ENCODE data around the gene TBC1D13.

TBC1D13 gene

DNA sequence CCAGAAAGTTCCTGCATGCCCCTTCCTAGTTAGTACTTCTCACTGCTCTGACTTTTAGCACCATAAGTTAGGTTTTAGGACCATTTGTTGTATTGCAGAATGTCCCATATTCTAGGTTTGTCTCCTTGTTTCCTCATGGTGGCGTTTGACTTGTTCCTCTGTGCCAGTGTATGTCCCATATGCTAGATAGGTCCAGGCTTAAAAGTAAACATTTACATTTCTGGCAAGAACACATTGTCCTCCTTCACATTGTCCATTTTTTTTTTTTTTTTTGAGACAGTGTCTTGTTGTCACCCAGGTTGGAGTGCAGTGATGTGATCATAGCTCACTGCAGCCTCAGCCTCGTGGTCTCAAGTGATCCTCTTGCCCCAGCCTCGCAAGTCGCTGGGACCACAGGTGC, 15.4 kb downstream of the TBC1D13 start:
- Histone ChIP-seq H3K27me3 (ENCODE audit: control insufficient read depth in 2 of 2, insufficient read depth in 2 of 2, low read length in 2 of 2) (no peaks in the 10 kb centered on the region), H3K27ac (ENCODE audit: low read depth in 2 of 2, low read length in 2 of 2) (no peak overlapping the region), H3K36me3 (ENCODE audit: control insufficient read depth in 2 of 2, insufficient read depth in 2 of 2, low read length in 2 of 2) (peaks cover 54 to 66% of the 10 kb centered on the region in 2 donors), H3K4me1 (ENCODE audit: control insufficient read depth in 2 of 2, insufficient read depth in 2 of 2, low read length in 2 of 2) (no peaks in the 10 kb centered on the region), H3K9ac (ENCODE audit: low read depth in 1 of 2, low read length in 2 of 2) (no peak overlapping the region), H3K9me3 (ENCODE audit: control insufficient read depth in 2 of 2, low read length in 2 of 2) (no peaks in the 10 kb centered on the region), H3K4me3 (ENCODE audit: low read length in 2 of 2) (no peak overlapping the region)

GRCh38 chr9:128805661-128806060, 18.6 kb downstream of the TBC1D13 start:
- Histone ChIP-seq H3K9me3 (ENCODE audit: control insufficient read depth in 2 of 2, low read length in 2 of 2) (no peaks in the 10 kb centered on the region), H3K4me1 (ENCODE audit: control insufficient read depth in 2 of 2, insufficient read depth in 2 of 2, low read length in 2 of 2) (no peaks in the 10 kb centered on the region), H3K9ac (ENCODE audit: low read depth in 1 of 2, low read length in 2 of 2) (no peak overlapping the region), H3K36me3 (ENCODE audit: control insufficient read depth in 2 of 2, insufficient read depth in 2 of 2, low read length in 2 of 2) (peaks cover 49 to 56% of the 10 kb centered on the region in 2 donors), H3K4me3 (ENCODE audit: low read length in 2 of 2) (no peak overlapping the region), H3K27ac (ENCODE audit: low read depth in 2 of 2, low read length in 2 of 2) (no peak overlapping the region), H3K27me3 (ENCODE audit: control insufficient read depth in 2 of 2, insufficient read depth in 2 of 2, low read length in 2 of 2) (no peaks in the 10 kb centered on the region)

DNA sequence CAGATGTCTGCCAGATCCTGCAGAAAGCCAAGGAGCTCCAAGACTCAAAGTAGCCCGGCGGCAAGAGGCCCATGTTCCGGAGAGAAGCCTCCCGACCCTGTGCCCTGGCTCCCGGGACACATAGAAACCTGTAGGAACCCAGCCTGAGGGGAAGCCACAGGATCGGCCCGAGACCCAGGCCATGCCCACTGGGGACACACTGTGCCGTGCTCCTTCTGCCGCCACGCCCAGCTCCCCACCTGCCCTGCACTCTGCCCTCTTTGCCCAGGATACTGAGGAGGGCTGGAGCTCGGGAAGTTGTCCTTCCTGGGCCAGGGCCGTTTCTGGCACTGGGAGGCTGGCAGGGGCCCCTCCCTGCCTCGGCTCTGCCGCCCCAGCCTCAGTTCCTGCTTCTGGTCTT, 20.8 kb downstream of the TBC1D13 start:
- no peaks in the 10 kb centered on the region for H3K4me1 ChIP-seq (ENCODE audit: control insufficient read depth in 2 of 2, insufficient read depth in 2 of 2, low read length in 2 of 2)
- no peaks in the 10 kb centered on the region for H3K27me3 ChIP-seq (ENCODE audit: control insufficient read depth in 2 of 2, insufficient read depth in 2 of 2, low read length in 2 of 2)
- H3K4me3 ChIP-seq (ENCODE audit: low read length in 2 of 2) = no peak overlapping the region
- peaks cover 43 to 45% of the 10 kb centered on the region in 2 donors for H3K36me3 ChIP-seq (ENCODE audit: control insufficient read depth in 2 of 2, insufficient read depth in 2 of 2, low read length in 2 of 2)
- H3K9me3 ChIP-seq (ENCODE audit: control insufficient read depth in 2 of 2, low read length in 2 of 2) = no peaks in the 10 kb centered on the region
- no peak overlapping the region for H3K9ac ChIP-seq (ENCODE audit: low read depth in 1 of 2, low read length in 2 of 2)
- no peak overlapping the region for H3K27ac ChIP-seq (ENCODE audit: low read depth in 2 of 2, low read length in 2 of 2)

DNA sequence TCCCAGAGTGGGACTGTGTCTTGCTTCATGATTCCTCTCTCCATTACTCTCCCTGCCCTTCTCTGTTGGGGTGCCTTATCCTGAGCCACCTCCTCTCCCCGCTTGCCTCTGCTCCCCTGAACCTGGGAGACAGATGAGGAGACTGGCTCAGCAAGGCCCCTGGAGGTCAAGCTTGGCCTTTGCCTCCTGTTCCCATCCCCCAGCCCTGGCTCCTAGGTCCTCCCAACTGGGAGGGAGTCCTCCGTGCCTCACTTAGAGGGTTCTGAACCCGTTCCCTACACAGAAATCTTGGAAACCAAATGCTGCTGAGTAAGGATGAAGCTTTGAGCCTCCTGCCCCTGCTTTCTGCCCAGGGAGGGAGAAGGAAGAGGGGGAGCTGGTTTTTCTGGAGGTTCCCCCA, 21.5 kb downstream of the TBC1D13 start:
- Histone ChIP-seq H3K9me3 (ENCODE audit: control insufficient read depth in 2 of 2, low read length in 2 of 2) (no peaks in the 10 kb centered on the region), H3K27me3 (ENCODE audit: control insufficient read depth in 2 of 2, insufficient read depth in 2 of 2, low read length in 2 of 2) (no peaks in the 10 kb centered on the region), H3K4me1 (ENCODE audit: control insufficient read depth in 2 of 2, insufficient read depth in 2 of 2, low read length in 2 of 2) (no peaks in the 10 kb centered on the region), H3K27ac (ENCODE audit: low read depth in 2 of 2, low read length in 2 of 2) (no peak overlapping the region), H3K36me3 (ENCODE audit: control insufficient read depth in 2 of 2, insufficient read depth in 2 of 2, low read length in 2 of 2) (peaks cover 36 to 37% of the 10 kb centered on the region in 2 donors), H3K9ac (ENCODE audit: low read depth in 1 of 2, low read length in 2 of 2) (no peak overlapping the region), H3K4me3 (ENCODE audit: low read length in 2 of 2) (no peak overlapping the region)

- Histone ChIP-seq H3K9ac (ENCODE audit: low read depth in 1 of 2, low read length in 2 of 2) (no peak overlapping the region), H3K4me3 (ENCODE audit: low read length in 2 of 2) (no peak overlapping the region), H3K9me3 (ENCODE audit: control insufficient read depth in 2 of 2, low read length in 2 of 2) (no peaks in the 10 kb centered on the region), H3K4me1 (ENCODE audit: control insufficient read depth in 2 of 2, insufficient read depth in 2 of 2, low read length in 2 of 2) (no peaks in the 10 kb centered on the region), H3K27ac (ENCODE audit: low read depth in 2 of 2, low read length in 2 of 2) (no peak overlapping the region), H3K27me3 (ENCODE audit: control insufficient read depth in 2 of 2, insufficient read depth in 2 of 2, low read length in 2 of 2) (no peaks in the 10 kb centered on the region), H3K36me3 (ENCODE audit: control insufficient read depth in 2 of 2, insufficient read depth in 2 of 2, low read length in 2 of 2) (peaks cover 30 to 32% of the 10 kb centered on the region in 2 donors)
Measured at GRCh38 chr9:128809036-128809599, 22.1 kb downstream of the TBC1D13 start.

- Histone ChIP-seq H3K36me3 (ENCODE audit: control insufficient read depth in 2 of 2, insufficient read depth in 2 of 2, low read length in 2 of 2) (peaks cover 30 to 31% of the 10 kb centered on the region in 2 donors), H3K27me3 (ENCODE audit: control insufficient read depth in 2 of 2, insufficient read depth in 2 of 2, low read length in 2 of 2) (no peaks in the 10 kb centered on the region), H3K4me1 (ENCODE audit: control insufficient read depth in 2 of 2, insufficient read depth in 2 of 2, low read length in 2 of 2) (no peaks in the 10 kb centered on the region), H3K9ac (ENCODE audit: low read depth in 1 of 2, low read length in 2 of 2) (no peak overlapping the region), H3K4me3 (ENCODE audit: low read length in 2 of 2) (no peak overlapping the region), H3K27ac (ENCODE audit: low read depth in 2 of 2, low read length in 2 of 2) (no peak overlapping the region), H3K9me3 (ENCODE audit: control insufficient read depth in 2 of 2, low read length in 2 of 2) (no peaks in the 10 kb centered on the region)
Measured at GRCh38 chr9:128809831-128810230, 22.8 kb downstream of the TBC1D13 start.

DNA sequence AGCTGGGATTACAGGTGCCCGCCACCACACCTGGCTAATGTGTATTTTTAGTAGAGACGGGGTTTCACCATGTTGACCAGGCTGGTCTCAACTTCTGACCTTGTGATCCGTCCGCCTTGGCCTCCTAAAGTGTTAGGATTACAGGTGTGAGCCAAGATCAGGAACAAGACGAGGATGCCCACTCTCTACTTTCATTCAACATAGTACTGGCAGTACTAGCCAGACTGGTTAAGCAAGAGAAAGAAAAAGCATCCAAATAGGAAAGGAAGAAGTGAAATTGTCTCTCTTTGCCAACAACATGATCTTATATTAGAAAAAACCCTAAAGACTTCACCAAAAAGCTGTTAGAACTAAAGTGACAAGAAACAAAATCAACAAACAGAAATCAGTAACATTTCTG, 23.8 kb downstream of the TBC1D13 start:
- Histone ChIP-seq H3K27ac (ENCODE audit: low read depth in 2 of 2, low read length in 2 of 2) (no peak overlapping the region), H3K9me3 (ENCODE audit: control insufficient read depth in 2 of 2, low read length in 2 of 2) (no peaks in the 10 kb centered on the region), H3K4me1 (ENCODE audit: control insufficient read depth in 2 of 2, insufficient read depth in 2 of 2, low read length in 2 of 2) (no peaks in the 10 kb centered on the region), H3K27me3 (ENCODE audit: control insufficient read depth in 2 of 2, insufficient read depth in 2 of 2, low read length in 2 of 2) (no peaks in the 10 kb centered on the region), H3K9ac (ENCODE audit: low read depth in 1 of 2, low read length in 2 of 2) (no peak overlapping the region), H3K36me3 (ENCODE audit: control insufficient read depth in 2 of 2, insufficient read depth in 2 of 2, low read length in 2 of 2) (peaks cover 19 to 21% of the 10 kb centered on the region in 2 donors), H3K4me3 (ENCODE audit: low read length in 2 of 2) (no peak overlapping the region)

DNA sequence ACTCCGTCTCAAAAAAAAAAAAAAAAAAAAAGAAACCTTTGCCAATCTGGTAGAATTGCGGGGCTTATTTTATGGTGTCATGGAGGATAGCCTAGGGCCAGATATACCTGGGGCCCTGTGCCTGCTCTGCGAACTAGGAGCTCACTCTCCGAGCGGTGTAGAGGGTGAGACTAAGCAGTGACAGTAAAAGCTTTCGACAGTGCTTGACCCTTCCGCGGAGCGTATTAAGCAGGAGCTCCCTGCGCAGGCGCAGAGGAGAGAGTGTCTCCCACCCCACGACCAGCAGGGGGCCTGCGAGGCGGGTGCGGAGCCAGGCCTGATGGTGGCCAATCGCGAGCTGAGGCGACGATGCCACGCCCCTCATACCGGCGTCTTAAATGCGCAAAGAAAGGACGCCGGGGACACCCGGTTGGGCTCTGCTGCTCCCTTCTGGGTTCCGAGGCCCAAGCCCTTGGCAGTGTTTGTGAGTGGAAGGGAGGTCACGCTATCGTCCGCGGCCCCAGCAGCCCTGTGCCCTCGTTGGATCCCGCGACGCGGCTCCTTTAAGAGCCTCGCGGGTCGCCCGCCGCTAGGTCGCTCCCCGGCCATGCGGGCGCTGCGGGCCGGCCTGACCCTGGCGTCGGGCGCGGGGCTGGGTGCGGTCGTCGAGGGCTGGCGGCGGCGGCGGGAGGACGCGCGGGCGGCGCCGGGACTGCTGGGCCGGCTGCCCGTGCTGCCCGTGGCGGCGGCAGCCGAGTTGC, 31.2 kb downstream of the TBC1D13 start, which contains the start of gene ENDOG:
Gene ENDOG (plus strand): TSS at position 402 of the 740 bp plus-strand sequence. CDS start 185 bp downstream, at position 587.
- H3K4me1 ChIP-seq (ENCODE audit: control insufficient read depth in 2 of 2, insufficient read depth in 2 of 2, low read length in 2 of 2) = peaks cover 14 to 15% of the 10 kb centered on the region in 2 donors
- peak within 1 kb of the TSS; percentile 63 to 82 for H3K4me3 ChIP-seq (ENCODE audit: low read length in 2 of 2)
- peak within 1 kb of the TSS; percentile 70 to 77 for H3K9ac ChIP-seq (ENCODE audit: low read depth in 1 of 2, low read length in 2 of 2)
- H3K27me3 ChIP-seq (ENCODE audit: control insufficient read depth in 2 of 2, insufficient read depth in 2 of 2, low read length in 2 of 2) = no peaks in the 10 kb centered on the region
- peaks cover 19 to 21% of the 10 kb centered on the region in 2 donors for H3K36me3 ChIP-seq (ENCODE audit: control insufficient read depth in 2 of 2, insufficient read depth in 2 of 2, low read length in 2 of 2)
- peak within 1 kb of the TSS; percentile 87 to 90 for H3K27ac ChIP-seq (ENCODE audit: low read depth in 2 of 2, low read length in 2 of 2)
- H3K9me3 ChIP-seq (ENCODE audit: control insufficient read depth in 2 of 2, low read length in 2 of 2) = no peaks in the 10 kb centered on the region

DNA sequence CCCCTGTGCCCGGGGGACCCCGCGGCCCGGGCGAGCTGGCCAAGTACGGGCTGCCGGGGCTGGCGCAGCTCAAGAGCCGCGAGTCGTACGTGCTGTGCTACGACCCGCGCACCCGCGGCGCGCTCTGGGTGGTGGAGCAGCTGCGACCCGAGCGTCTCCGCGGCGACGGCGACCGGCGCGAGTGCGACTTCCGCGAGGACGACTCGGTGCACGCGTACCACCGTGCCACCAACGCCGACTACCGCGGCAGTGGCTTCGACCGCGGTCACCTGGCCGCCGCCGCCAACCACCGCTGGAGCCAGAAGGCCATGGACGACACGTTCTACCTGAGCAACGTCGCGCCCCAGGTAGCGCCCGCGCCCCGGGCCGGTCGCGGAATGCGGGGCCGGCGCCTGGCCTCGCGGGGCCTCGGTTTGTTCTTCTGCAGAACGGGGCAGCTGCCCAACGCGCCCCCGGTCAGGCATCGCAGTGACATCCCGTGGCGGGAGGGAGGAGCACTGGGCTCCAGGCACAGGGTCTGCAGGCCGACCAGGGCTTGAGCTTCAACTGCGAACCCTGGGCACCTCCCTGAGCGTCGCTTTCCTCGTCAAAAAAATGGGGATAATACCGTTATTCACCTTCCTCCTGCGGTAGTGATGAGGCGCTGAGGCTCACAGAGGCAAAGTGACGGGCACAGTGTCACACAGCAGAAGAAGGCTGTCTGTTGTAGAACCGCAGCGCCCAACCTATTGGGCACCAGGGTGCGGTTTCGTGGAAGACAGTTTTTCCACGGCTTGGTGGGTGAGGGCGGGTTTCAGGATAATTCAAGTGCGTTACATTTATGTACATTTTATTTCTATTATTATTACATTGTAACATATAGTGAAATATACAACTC, 32.0 kb downstream of the TBC1D13 start:
- Histone ChIP-seq H3K27me3 (ENCODE audit: control insufficient read depth in 2 of 2, insufficient read depth in 2 of 2, low read length in 2 of 2) (no peaks in the 10 kb centered on the region), H3K9me3 (ENCODE audit: control insufficient read depth in 2 of 2, low read length in 2 of 2) (no peaks in the 10 kb centered on the region), H3K9ac (ENCODE audit: low read depth in 1 of 2, low read length in 2 of 2) (peak overlapping the region; percentile 47 to 77), H3K36me3 (ENCODE audit: control insufficient read depth in 2 of 2, insufficient read depth in 2 of 2, low read length in 2 of 2) (peaks cover 22 to 24% of the 10 kb centered on the region in 2 donors), H3K4me3 (ENCODE audit: low read length in 2 of 2) (peak overlapping the region; percentile 63 to 82), H3K27ac (ENCODE audit: low read depth in 2 of 2, low read length in 2 of 2) (peak overlapping the region; percentile 87 to 90), H3K4me1 (ENCODE audit: control insufficient read depth in 2 of 2, insufficient read depth in 2 of 2, low read length in 2 of 2) (peaks cover 14 to 15% of the 10 kb centered on the region in 2 donors)

Measured in mucosa of rectum (tissue), 2 donors.